H9 (cell line): ENCODE data around the gene CREB5. TPM values are rescaled to one million over a fixed set of nuclear protein-coding genes. Genes with fewer than 3 reads are reported as not detected.

ENCODE experiments used
- DNase-seq: peaks from one replicate; pipeline ENCODE4 v3.0.0-alpha.2; 2017
- H2AFZ ChIP-seq: one replicate; pipeline ENCODE4 v1.6.1; 2013; ENCODE audit warnings: mild to moderate bottlenecking, low read length, control low read depth, moderate library complexity
- H2AK5ac ChIP-seq: 2 replicates; pipeline ENCODE4 v1.6.1; 2013; ENCODE audit warnings: low read length, control low read depth, mixed read lengths; ENCODE audit not compliant: insufficient read length
- H2BK120ac ChIP-seq: one replicate; pipeline ENCODE4 v1.6.1; 2013; ENCODE audit warnings: low read depth, mild to moderate bottlenecking, low read length, control low read depth, inconsistent platforms; ENCODE audit not compliant: poor library complexity, severe bottlenecking
- H2BK12ac ChIP-seq: 2 replicates; pipeline ENCODE4 v1.6.1; 2013; ENCODE audit warnings: low read length, control low read depth, mixed read lengths, low read depth; ENCODE audit not compliant: insufficient read length
- H2BK15ac ChIP-seq: 2 replicates; pipeline ENCODE4 v1.6.1; 2013; ENCODE audit warnings: low read depth, low read length, control low read depth
- H2BK20ac ChIP-seq: one replicate; pipeline ENCODE4 v1.6.1; 2013; ENCODE audit warnings: low read depth, mild to moderate bottlenecking, low read length, control low read depth, inconsistent platforms; ENCODE audit not compliant: poor library complexity, severe bottlenecking
- H2BK5ac ChIP-seq: 2 replicates; pipeline ENCODE4 v1.6.1; 2013; ENCODE audit warnings: low read length, control low read depth, mixed read lengths; ENCODE audit not compliant: insufficient read length
- H3K14ac ChIP-seq: 2 replicates; pipeline ENCODE4 v1.6.1; 2013; ENCODE audit warnings: low read length, control low read depth; ENCODE audit not compliant: insufficient read depth
- H3K18ac ChIP-seq: 2 replicates; pipeline ENCODE4 v1.6.1; 2013; ENCODE audit warnings: low read depth, mild to moderate bottlenecking, mixed read lengths, low read length, control low read depth; ENCODE audit not compliant: insufficient read length
- H3K23ac ChIP-seq: 2 replicates; pipeline ENCODE4 v1.6.1; 2013; ENCODE audit warnings: low read length, control low read depth, mixed read lengths, low read depth; ENCODE audit not compliant: insufficient read length
- H3K23me2 ChIP-seq: 2 replicates; pipeline ENCODE4 v1.6.1; 2013; ENCODE audit warnings: low read depth, mild to moderate bottlenecking, mixed read lengths, low read length, control low read depth; ENCODE audit not compliant: insufficient read length, poor library complexity, severe bottlenecking
- H3K27ac ChIP-seq: 2 replicates; pipeline ENCODE4 v1.5.1; 2013; ENCODE audit warnings: low read length, control low read depth, mixed read lengths, low read depth; ENCODE audit not compliant: insufficient read length
- H3K27me3 ChIP-seq: 2 replicates; pipeline ENCODE4 v1.6.1; 2013; ENCODE audit warnings: low read length, control low read depth, inconsistent platforms; ENCODE audit not compliant: insufficient read depth
- H3K4ac ChIP-seq: 2 replicates; pipeline ENCODE4 v1.6.1; 2013; ENCODE audit warnings: low read depth, mild to moderate bottlenecking, control low read depth, inconsistent platforms, low read length, moderate library complexity
- H3K4me1 ChIP-seq: 2 replicates; pipeline ENCODE4 v1.6.1; 2013; ENCODE audit warnings: low read length, control low read depth, inconsistent platforms; ENCODE audit not compliant: insufficient read depth
- H3K4me2 ChIP-seq: 2 replicates; pipeline ENCODE4 v1.6.1; 2013; ENCODE audit warnings: low read length, control low read depth, mixed read lengths; ENCODE audit not compliant: insufficient read length, insufficient read depth
- H3K56ac ChIP-seq: 2 replicates; pipeline ENCODE4 v1.6.1; 2013; ENCODE audit warnings: low read depth, mild to moderate bottlenecking, mixed read lengths, low read length, control low read depth; ENCODE audit not compliant: insufficient read length
- H3K79me1 ChIP-seq: 2 replicates; pipeline ENCODE4 v1.6.1; 2013; ENCODE audit warnings: low read depth, mild to moderate bottlenecking, moderate library complexity, low read length, control low read depth, inconsistent platforms; ENCODE audit not compliant: insufficient read depth, poor library complexity, severe bottlenecking
- H3K79me2 ChIP-seq: 2 replicates; pipeline ENCODE4 v1.6.1; 2013; ENCODE audit warnings: low read length, control low read depth, inconsistent platforms; ENCODE audit not compliant: insufficient read depth
- H3K9ac ChIP-seq: 2 replicates; pipeline ENCODE4 v1.6.1; 2013; ENCODE audit warnings: low read length, control low read depth, mixed read lengths; ENCODE audit not compliant: insufficient read length; ENCODE audit errors: extremely low read depth
- H3K9me3 ChIP-seq: one replicate; pipeline ENCODE4 v1.6.1; 2013; ENCODE audit warnings: low read depth, low read length, inconsistent platforms; ENCODE audit not compliant: control insufficient read depth
- H3T11ph ChIP-seq: one replicate; pipeline ENCODE4 v1.6.1; 2013; ENCODE audit warnings: mild to moderate bottlenecking, low read length, control low read depth, inconsistent platforms
- H4K20me1 ChIP-seq: one replicate; pipeline ENCODE4 v1.6.1; 2013; ENCODE audit not compliant: control insufficient read depth, insufficient read length, insufficient read depth
- H4K5ac ChIP-seq: 2 replicates; pipeline ENCODE4 v1.6.1; 2013; ENCODE audit warnings: low read depth, mild to moderate bottlenecking, mixed read lengths, low read length, control low read depth; ENCODE audit not compliant: insufficient read length
- H4K8ac ChIP-seq: replicated peaks from 2 replicates; pipeline ENCODE4 v1.6.1; 2013; ENCODE audit warnings: low read length, control low read depth, mixed read lengths, low read depth; ENCODE audit not compliant: insufficient read length
- H4K91ac ChIP-seq: 2 replicates; pipeline ENCODE4 v1.6.1; 2013; ENCODE audit warnings: low read depth, mild to moderate bottlenecking, moderate library complexity, mixed read lengths, low read length, control low read depth; ENCODE audit not compliant: insufficient read length
- H3K27ac Mint-ChIP-seq, 3 experiments: 2 replicates in 2 of 3; 3 replicates in 1 of 3; pipeline ENCODE4 v1.8.0; 2020 to 2021; ENCODE audit warnings: mixed read lengths in 3 of 3, mild to moderate bottlenecking in 1 of 3, moderate library complexity in 1 of 3
- H3K27me3 Mint-ChIP-seq: 2 replicates; pipeline ENCODE4 v1.8.0; 2021; ENCODE audit warnings: low read depth, mild to moderate bottlenecking, moderate library complexity, mixed read lengths
- H3K36me3 Mint-ChIP-seq, 3 experiments: 2 replicates in 2 of 3; 3 replicates in 1 of 3; pipeline ENCODE4 v1.8.0; 2020 to 2021; ENCODE audit warnings: low read depth in 3 of 3, mixed read lengths in 3 of 3; ENCODE audit not compliant: insufficient read depth in 1 of 3
- H3K4me1 Mint-ChIP-seq, 2 experiments: 2 replicates each; pipeline ENCODE4 v1.8.0; 2020; ENCODE audit warnings: mixed read lengths in 2 of 2
- H3K4me3 Mint-ChIP-seq, 2 experiments: 2 replicates in 1 of 2; 3 replicates in 1 of 2; pipeline ENCODE4 v1.8.0; 2020 to 2021; ENCODE audit warnings: mild to moderate bottlenecking in 2 of 2, mixed read lengths in 2 of 2, moderate library complexity in 1 of 2
- H3K9me3 Mint-ChIP-seq, 2 experiments: 2 replicates in 1 of 2; 3 replicates in 1 of 2; pipeline ENCODE4 v1.8.0; 2020; ENCODE audit warnings: mild to moderate bottlenecking in 2 of 2, mixed read lengths in 2 of 2, moderate library complexity in 1 of 2
- WGBS: extraction: QIAGEN DNeasy Blood & Tissue Kit; methylation state at CpG from one replicate; pipeline ENCODE4 v1.1.7; 2013; ENCODE audit warnings: missing lambda C conversion rate, low lambda C conversion rate, mixed read lengths; ENCODE audit not compliant: insufficient read length; ENCODE audit errors: extremely low coverage; 5-methylcytosine and 5-hydroxymethylcytosine counted together
- total RNA-seq: library from RNA; stranded (reverse); gene quantifications from 2 replicates; pipeline ENCODE4 v1.2.1, GENCODE V29; 2021
- TF ChIP-seq, protein P1 (sequence below): fragments of 200-600 bp; sonication (generic); conservative IDR thresholded peaks from 3 replicates; pipeline ENCODE4 v1.8.0; 2021; ENCODE audit warnings: antibody characterized with exemption, mild to moderate bottlenecking

Gene CREB5
- total RNA-seq, 1 experiment from 2014 or later, result 4.0 TPM

DNA sequence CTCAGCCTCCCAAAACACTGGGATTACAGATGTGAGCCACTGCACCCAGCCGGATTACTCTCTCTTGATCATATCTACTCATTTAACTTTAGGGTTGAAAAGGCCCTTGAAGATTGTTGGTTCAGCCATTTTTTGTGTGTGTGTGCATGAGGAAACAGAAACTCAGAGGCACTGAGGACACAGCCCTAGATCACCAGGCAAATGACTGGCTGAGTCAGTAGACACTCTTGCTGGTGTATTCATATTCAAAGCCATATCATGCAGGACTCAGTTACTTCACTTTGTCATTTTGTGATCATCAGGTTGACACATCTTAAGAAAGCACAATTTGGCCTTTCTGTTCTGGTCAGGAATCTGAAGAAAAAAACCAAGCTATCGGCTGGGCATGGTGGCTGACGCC lies 292.4 kb downstream of the CREB5 start:
- Mint-ChIP-seq H3K27ac (0 out of 7 replicates have a peak overlapping the region, but pooled peaks of 1 of the 3 experiments have one; percentile 23), H3K9me3 (no peaks in the 10 kb centered on the region), H3K4me1 (peaks cover 32 to 33% of the 10 kb centered on the region in 2 experiments), H3K4me3 (no peak overlapping the region), H3K27me3 (no peaks in the 10 kb centered on the region), H3K36me3 (no peaks in the 10 kb centered on the region; a peak in 1 of 7 replicates)
- Histone ChIP-seq H2AK5ac (no peak overlapping the region), H3K79me2 (no peaks in the 10 kb centered on the region), H3K27ac (no peak overlapping the region), H2AFZ (no peak overlapping the region), H3K9ac (no peak overlapping the region), H3K23ac (no peak overlapping the region), H3K23me2 (no peaks in the 10 kb centered on the region), H4K5ac (no peak overlapping the region), H4K91ac (no peak overlapping the region), H3K9me3 (no peaks in the 10 kb centered on the region), H3K4me2 (no peak overlapping the region), H2BK5ac (no peak overlapping the region), H2BK20ac (no peak overlapping the region), H2BK120ac (no peak overlapping the region), H3T11ph (no peak overlapping the region), H3K14ac (no peak overlapping the region), H3K18ac (no peak overlapping the region), H2BK12ac (no peak overlapping the region), H4K20me1 (no peaks in the 10 kb centered on the region), H3K27me3 (no peaks in the 10 kb centered on the region), H3K56ac (no peak overlapping the region), H4K8ac (no peak overlapping the region), H3K4ac (no peak overlapping the region), H3K79me1 (no peaks in the 10 kb centered on the region), H3K4me1 (no peaks in the 10 kb centered on the region; the same call in 1 of the 2 replicates), H2BK15ac (no peak overlapping the region)
- TF ChIP-seq, protein P1, sequence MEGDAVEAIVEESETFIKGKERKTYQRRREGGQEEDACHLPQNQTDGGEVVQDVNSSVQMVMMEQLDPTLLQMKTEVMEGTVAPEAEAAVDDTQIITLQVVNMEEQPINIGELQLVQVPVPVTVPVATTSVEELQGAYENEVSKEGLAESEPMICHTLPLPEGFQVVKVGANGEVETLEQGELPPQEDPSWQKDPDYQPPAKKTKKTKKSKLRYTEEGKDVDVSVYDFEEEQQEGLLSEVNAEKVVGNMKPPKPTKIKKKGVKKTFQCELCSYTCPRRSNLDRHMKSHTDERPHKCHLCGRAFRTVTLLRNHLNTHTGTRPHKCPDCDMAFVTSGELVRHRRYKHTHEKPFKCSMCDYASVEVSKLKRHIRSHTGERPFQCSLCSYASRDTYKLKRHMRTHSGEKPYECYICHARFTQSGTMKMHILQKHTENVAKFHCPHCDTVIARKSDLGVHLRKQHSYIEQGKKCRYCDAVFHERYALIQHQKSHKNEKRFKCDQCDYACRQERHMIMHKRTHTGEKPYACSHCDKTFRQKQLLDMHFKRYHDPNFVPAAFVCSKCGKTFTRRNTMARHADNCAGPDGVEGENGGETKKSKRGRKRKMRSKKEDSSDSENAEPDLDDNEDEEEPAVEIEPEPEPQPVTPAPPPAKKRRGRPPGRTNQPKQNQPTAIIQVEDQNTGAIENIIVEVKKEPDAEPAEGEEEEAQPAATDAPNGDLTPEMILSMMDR, result no peak
- WGBS, result no CpG with 5 or more reads among the region's 3 CpGs
- no peak for DNase-seq
